PFSK-1 (cell line): ENCODE data around the gene SYNDIG1.

Experiments
- POLR2AphosphoS5 ChIP-seq: IDR thresholded peaks from 2 replicates; pipeline ENCODE4 v1.6.1; 2012; ENCODE audit warnings: low read depth, mild to moderate bottlenecking, control low read depth, low read length, moderate library complexity
- REST ChIP-seq, 2 experiments: IDR thresholded peaks; 2 replicates each; pipeline versions ENCODE4 v1.6.1 to v1.8.0; 2011 to 2012; ENCODE audit warnings: low read depth in 2 of 2, low read length in 2 of 2, control low read depth in 1 of 2, inconsistent platforms in 1 of 2, mild to moderate bottlenecking in 1 of 2, moderate library complexity in 1 of 2; ENCODE audit not compliant: insufficient read depth in 1 of 2
- SIN3A ChIP-seq: IDR thresholded peaks from 2 replicates; pipeline ENCODE4 v1.6.1; 2012; ENCODE audit warnings: mild to moderate bottlenecking, low read length, moderate library complexity, borderline replicate concordance; ENCODE audit not compliant: insufficient read depth

- no peak for TF ChIP-seq POLR2AphosphoS5
- TF ChIP-seq REST (IDR thresholded peaks at IDR 0.05; ENCODE audit: insufficient read depth in 1 of 2, low read depth in 2 of 2, low read length in 2 of 2): no peak
- TF ChIP-seq SIN3A: no peak
Observed at GRCh38 chr20:24632581-24632980, 163.2 kb downstream of the SYNDIG1 start.
